Stomach (tissue), 9 donors: ENCODE results near the gene UQCC2. TPM values are rescaled to one million over a fixed set of nuclear protein-coding genes. Genes with fewer than 3 reads are reported as not detected.

Experiments
- DNase-seq, 2 donors: peaks; one replicate each; pipeline versions ENCODE4 v3.0.0 to v3.0.0-alpha.2; 2013 to 2019
- H3K27ac ChIP-seq, 5 donors: fragments of 200-600 bp in 4 of 5; sonication (generic) in 4 of 5; one replicate each; pipeline ENCODE4 v1.5.1; 2013 to 2019; ENCODE audit warnings: mild to moderate bottlenecking in 1 of 5, moderate library complexity in 1 of 5
- H3K27me3 ChIP-seq, 3 donors: fragments of 200-600 bp; sonication (generic); one replicate each; pipeline ENCODE4 v1.5.1; 2017 to 2019; ENCODE audit warnings: mixed run types in 1 of 3
- H3K36me3 ChIP-seq, 4 donors: fragments of 200-600 bp; sonication (generic); 1 replicate in 3 of 4; 2 replicates in 1 of 4; pipeline ENCODE4 v1.5.1; 2016 to 2019
- H3K4me1 ChIP-seq, 4 donors: fragments of 200-600 bp; sonication (generic); one replicate each; pipeline ENCODE4 v1.5.1; 2016 to 2019
- H3K4me3 ChIP-seq, 4 donors: fragments of 200-600 bp; sonication (generic) in 3 of 4; one replicate each; pipeline ENCODE4 v1.5.1; 2016 to 2019; ENCODE audit warnings: mild to moderate bottlenecking in 1 of 4
- H3K9me3 ChIP-seq, 4 donors: fragments of 200-600 bp; sonication (generic); one replicate each; pipeline ENCODE4 v1.5.1; 2016 to 2019
- CTCF ChIP-seq, 7 experiments: fragments of 450-650 bp in 4 of 7; fragments of 200-600 bp in 3 of 7; sonication (generic) in 3 of 7; IDR thresholded peaks; one replicate each; pipeline ENCODE4 v1.5.1; 2016 to 2019; ENCODE audit warnings: antibody characterized with exemption in 7 of 7, control low read depth in 2 of 7, mild to moderate bottlenecking in 1 of 7
- EP300 ChIP-seq: sonication (generic); formaldehyde crosslinking; IDR thresholded peaks from one replicate; pipeline ENCODE4 v1.6.1; 2017; ENCODE audit warnings: antibody characterized with exemption
- POLR2A ChIP-seq, 4 donors: fragments of 450-650 bp; IDR thresholded peaks; one replicate each; pipeline ENCODE4 v1.6.1; 2016; ENCODE audit warnings: antibody characterized with exemption in 4 of 4, control low read depth in 2 of 4, mild to moderate bottlenecking in 1 of 4, moderate library complexity in 1 of 4
- POLR2AphosphoS5 ChIP-seq, 3 donors: sonication (generic); formaldehyde crosslinking; IDR thresholded peaks; one replicate each; pipeline ENCODE4 v1.6.1; 2016; ENCODE audit warnings: antibody characterized with exemption in 3 of 3
- WGBS, 5 donors: extraction: QIAGEN DNeasy Blood & Tissue Kit in 3 of 5; methylation state at CpG; one replicate each; pipeline versions ENCODE4 v1.1.5 to v1.1.7; 2013 to 2018; 5-methylcytosine and 5-hydroxymethylcytosine counted together
- intact Hi-C: fragments of 100-400 bp; cut with DNase I; formaldehyde crosslinking; loops from one replicate; pipeline ENCODE4 v1.15.1; 2023; ENCODE audit warnings: low total_unique reads
- polyA plus RNA-seq, 3 donors: library from polyadenylated mRNA; stranded (reverse); fragments of 200-250 nt; gene quantifications; one replicate each; pipeline ENCODE4 v1.2.3, GENCODE V29; 2013
- total RNA-seq, 5 donors: library from RNA; depleted of rRNA; stranded (reverse); fragments of >200 nt; gene quantifications; one replicate each; pipeline versions ENCODE4 v1.1.0 to v1.2.3, GENCODE V29; 2014 to 2016
- donor health status: healthy with polysubstance abuse.
- donor health status: Bipolar disorder and iron deficiency.
- donor health status: healthy.

UQCC2 gene
- total and polyA plus RNA-seq, 8 donors: 4.7 to 109 (median 24.7) TPM

GRCh38 chr6:33684428-33684896 is 27.0 kb downstream of the UQCC2 start:
- Histone ChIP-seq H3K36me3 (peaks cover 69 to 100% (median 100%) of the 10 kb centered on the region in 4 donors), H3K4me1 (no peaks in the 10 kb centered on the region), H3K9me3 (no peaks in the 10 kb centered on the region), H3K27me3 (no peaks in the 10 kb centered on the region), H3K4me3 (no peak overlapping the region), H3K27ac (no peak overlapping the region)
- 93 to 95% (median 93%) methylated on average over 12 to 16 of the region's 16 CpGs for WGBS, 5 donors
- DNase-seq: no peak
- TF ChIP-seq POLR2AphosphoS5 (IDR thresholded peaks at IDR 0.05) (no peak), EP300 (no peak), CTCF (IDR thresholded peaks at IDR 0.05) (no peak), POLR2A (IDR thresholded peaks at IDR 0.05) (no peak)
- intact Hi-C loops: no loop called here

- Histone ChIP-seq H3K27me3 (no peaks in the 10 kb centered on the region), H3K27ac (no peak overlapping the region), H3K9me3 (no peaks in the 10 kb centered on the region), H3K4me3 (no peak overlapping the region), H3K4me1 (no peaks in the 10 kb centered on the region), H3K36me3 (peaks cover 73 to 100% (median 100%) of the 10 kb centered on the region in 4 donors)
- DNase-seq: no peak
- TF ChIP-seq EP300: no peak
- intact Hi-C loops: no loop called here
- WGBS, 5 donors: 84 to 90% (median 85%) methylated on average over 10 to 19 of the region's 19 CpGs
Measured at GRCh38 chr6:33683576-33684427, 27.7 kb downstream of the UQCC2 start.

- intact Hi-C loops: no loop called here
- no peaks in the 10 kb centered on the region for H3K9me3 ChIP-seq
- no peak overlapping the region for H3K27ac ChIP-seq
- H3K4me3 ChIP-seq: no peak overlapping the region
- 75 to 85% (median 81%) methylated on average over 6 to 15 of the region's 15 CpGs for WGBS, 5 donors
- no peak for TF ChIP-seq EP300
- TF ChIP-seq CTCF (IDR thresholded peaks at IDR 0.05): no peak
- no peak for TF ChIP-seq POLR2AphosphoS5 (IDR thresholded peaks at IDR 0.05)
- TF ChIP-seq POLR2A (IDR thresholded peaks at IDR 0.05): no peak
- H3K4me1 ChIP-seq: no peaks in the 10 kb centered on the region
- H3K36me3 ChIP-seq: peaks cover 73 to 100% (median 100%) of the 10 kb centered on the region in 4 donors
- H3K27me3 ChIP-seq: no peaks in the 10 kb centered on the region
- DNase-seq: no peak
Measured at GRCh38 chr6:33683051-33683571, 28.4 kb downstream of the UQCC2 start.

GRCh38 chr6:33682341-33682740 is 29.2 kb downstream of the UQCC2 start:
- Histone ChIP-seq H3K27ac (no peak overlapping the region), H3K36me3 (peaks cover 72 to 100% (median 100%) of the 10 kb centered on the region in 4 donors), H3K27me3 (no peaks in the 10 kb centered on the region), H3K9me3 (no peaks in the 10 kb centered on the region), H3K4me3 (no peak overlapping the region), H3K4me1 (no peaks in the 10 kb centered on the region)
- DNase-seq: no peak
- 88 to 96% (median 94%) methylated on average over 12 to 13 of the region's 13 CpGs for WGBS, 5 donors
- intact Hi-C loops: no loop called here
- no peak for TF ChIP-seq CTCF (IDR thresholded peaks at IDR 0.05)
- TF ChIP-seq EP300: no peak
- no peak for TF ChIP-seq POLR2A (IDR thresholded peaks at IDR 0.05)
- no peak for TF ChIP-seq POLR2AphosphoS5 (IDR thresholded peaks at IDR 0.05)
